ENCODE results near the gene PCDHB14.

The PCDHB14 gene

GRCh38 chr5:141258948-141259347 is 35.8 kb downstream of the PCDHB14 start:
- no peak for TF ChIP-seq CTCF (IDR thresholded peaks at IDR 0.05; ENCODE audit: low read depth, low read length)
- TF ChIP-seq POLR2A (IDR thresholded peaks at IDR 0.05; ENCODE audit: extremely low read depth, insufficient read length) = no peak
- no peak for TF ChIP-seq MAX (IDR thresholded peaks at IDR 0.05; ENCODE audit: low read depth, low read length)
- no peak for TF ChIP-seq MYC (IDR thresholded peaks at IDR 0.05; ENCODE audit: low read depth, low read length)
- no peak overlapping the region for H3K4me3 ChIP-seq (ENCODE audit: low read depth, low read length)

GRCh38 chr5:141260458-141261237 is 37.5 kb downstream of the PCDHB14 start:
- peak; percentile 11 for DNase-seq (ENCODE audit: low read depth)
- no peak overlapping the region for H3K4me3 ChIP-seq (ENCODE audit: low read depth, low read length)
- TF ChIP-seq POLR2A (IDR thresholded peaks at IDR 0.05; ENCODE audit: extremely low read depth, insufficient read length) (no peak), MYC (IDR thresholded peaks at IDR 0.05; ENCODE audit: low read depth, low read length) (no peak), CTCF (IDR thresholded peaks at IDR 0.05; ENCODE audit: low read depth, low read length) (no peak), MAX (IDR thresholded peaks at IDR 0.05; ENCODE audit: low read depth, low read length) (no peak)

More at GRCh38 chr5:141258948-141259347, 35.8 kb downstream of the PCDHB14 start:
- DNase-seq (ENCODE audit: low read depth) = no peak

- no peak for DNase-seq (ENCODE audit: low read depth)
- no peak for TF ChIP-seq MYC (IDR thresholded peaks at IDR 0.05; ENCODE audit: low read depth, low read length)
- no peak for TF ChIP-seq MAX (IDR thresholded peaks at IDR 0.05; ENCODE audit: low read depth, low read length)
- no peak for TF ChIP-seq POLR2A (IDR thresholded peaks at IDR 0.05; ENCODE audit: extremely low read depth, insufficient read length)
- no peak for TF ChIP-seq CTCF (IDR thresholded peaks at IDR 0.05; ENCODE audit: low read depth, low read length)
- H3K4me3 ChIP-seq (ENCODE audit: low read depth, low read length) = no peak overlapping the region
Measured at GRCh38 chr5:141261238-141261546, 38.0 kb downstream of the PCDHB14 start.

GRCh38 chr5:141269195-141269594 is 46.1 kb downstream of the PCDHB14 start:
- DNase-seq (ENCODE audit: low read depth) = no peak
- TF ChIP-seq MAX (IDR thresholded peaks at IDR 0.05; ENCODE audit: low read depth, low read length) = no peak
- TF ChIP-seq CTCF (IDR thresholded peaks at IDR 0.05; ENCODE audit: low read depth, low read length) = no peak
- TF ChIP-seq MYC (IDR thresholded peaks at IDR 0.05; ENCODE audit: low read depth, low read length) = no peak
- no peak for TF ChIP-seq POLR2A (IDR thresholded peaks at IDR 0.05; ENCODE audit: extremely low read depth, insufficient read length)
- H3K4me3 ChIP-seq (ENCODE audit: low read depth, low read length) = no peak overlapping the region

GRCh38 chr5:141272906-141273305 is 49.8 kb downstream of the PCDHB14 start:
- peak; percentile 25 for TF ChIP-seq CTCF (IDR thresholded peaks at IDR 0.05; ENCODE audit: low read depth, low read length)
- no peak for TF ChIP-seq POLR2A (IDR thresholded peaks at IDR 0.05; ENCODE audit: extremely low read depth, insufficient read length)
- no peak overlapping the region for H3K4me3 ChIP-seq (ENCODE audit: low read depth, low read length)
- peak; percentile 24 for DNase-seq (ENCODE audit: low read depth)

Measured in NB4 (cell line).